MM.1S (cell line): Measurements from ENCODE around the gene P4HTM.

ENCODE experiments used
- EZH2 ChIP-seq: fragments of 300-600 bp; sonication (generic); optimal IDR thresholded peaks from 2 replicates; pipeline ENCODE3; 2017; ENCODE audit warnings: low read depth, mild to moderate bottlenecking, antibody characterized with exemption, low read length, mixed read lengths
- TF ChIP-seq, protein P1 (sequence below): fragments of 300-600 bp; sonication (generic); IDR thresholded peaks from 2 replicates; pipeline ENCODE4 v1.5.1; 2016; ENCODE audit warnings: antibody characterized with exemption, low read length, mixed read lengths

DNA sequence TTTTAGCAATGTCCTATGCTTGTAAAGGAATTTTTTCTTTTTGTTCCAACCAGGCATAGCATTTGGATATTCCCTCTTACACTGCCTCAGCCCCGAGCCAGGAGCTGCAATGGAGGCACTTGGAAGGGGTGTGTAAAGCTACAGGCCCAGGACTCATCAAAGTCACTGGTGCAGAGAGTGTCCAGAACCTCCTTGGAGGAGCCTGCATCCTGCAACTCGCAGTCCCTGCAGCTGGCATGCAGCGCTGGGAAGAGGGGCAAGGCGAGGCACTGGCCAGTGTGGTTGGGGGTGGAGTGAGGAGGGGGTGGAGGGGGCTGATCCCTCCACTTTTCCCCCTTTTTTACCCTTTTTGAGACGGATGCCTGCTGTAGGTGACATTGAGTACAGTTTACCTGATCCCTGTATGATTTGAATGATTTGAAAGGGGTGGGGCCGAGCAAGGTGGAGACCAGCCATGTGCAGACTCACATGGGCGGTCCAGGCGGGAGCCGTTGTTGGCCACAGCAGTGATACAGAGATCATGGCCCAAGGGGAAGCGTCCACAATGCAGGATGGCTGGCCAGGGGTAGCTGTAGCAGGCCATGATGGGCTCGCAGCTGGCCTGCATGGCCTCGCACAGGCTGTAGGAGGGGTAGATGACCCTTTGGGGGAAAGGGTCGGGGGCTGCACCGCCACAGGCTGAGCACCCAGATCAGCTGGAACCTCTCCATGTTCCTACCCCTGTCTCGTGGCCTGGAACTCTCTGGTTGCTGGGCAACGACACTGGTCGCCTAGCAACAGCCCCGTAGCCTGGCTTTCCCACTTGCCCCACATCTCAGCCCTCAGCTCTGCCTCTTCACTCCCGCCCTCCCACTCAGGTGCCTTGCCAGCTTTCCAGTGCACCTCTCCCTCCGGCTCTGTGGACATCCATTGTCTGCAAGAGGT, 7.9 kb downstream of the P4HTM start:
- no peak for TF ChIP-seq EZH2
- TF ChIP-seq, protein P1, sequence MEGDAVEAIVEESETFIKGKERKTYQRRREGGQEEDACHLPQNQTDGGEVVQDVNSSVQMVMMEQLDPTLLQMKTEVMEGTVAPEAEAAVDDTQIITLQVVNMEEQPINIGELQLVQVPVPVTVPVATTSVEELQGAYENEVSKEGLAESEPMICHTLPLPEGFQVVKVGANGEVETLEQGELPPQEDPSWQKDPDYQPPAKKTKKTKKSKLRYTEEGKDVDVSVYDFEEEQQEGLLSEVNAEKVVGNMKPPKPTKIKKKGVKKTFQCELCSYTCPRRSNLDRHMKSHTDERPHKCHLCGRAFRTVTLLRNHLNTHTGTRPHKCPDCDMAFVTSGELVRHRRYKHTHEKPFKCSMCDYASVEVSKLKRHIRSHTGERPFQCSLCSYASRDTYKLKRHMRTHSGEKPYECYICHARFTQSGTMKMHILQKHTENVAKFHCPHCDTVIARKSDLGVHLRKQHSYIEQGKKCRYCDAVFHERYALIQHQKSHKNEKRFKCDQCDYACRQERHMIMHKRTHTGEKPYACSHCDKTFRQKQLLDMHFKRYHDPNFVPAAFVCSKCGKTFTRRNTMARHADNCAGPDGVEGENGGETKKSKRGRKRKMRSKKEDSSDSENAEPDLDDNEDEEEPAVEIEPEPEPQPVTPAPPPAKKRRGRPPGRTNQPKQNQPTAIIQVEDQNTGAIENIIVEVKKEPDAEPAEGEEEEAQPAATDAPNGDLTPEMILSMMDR: no peak
